ENCODE data around the gene UNC13B.
"Not testable (repeated sequence)": the region's sequence is repeated elsewhere in the genome, so short reads cannot be mapped to it uniquely, and the experiment has no call there.

Gene UNC13B

DNA sequence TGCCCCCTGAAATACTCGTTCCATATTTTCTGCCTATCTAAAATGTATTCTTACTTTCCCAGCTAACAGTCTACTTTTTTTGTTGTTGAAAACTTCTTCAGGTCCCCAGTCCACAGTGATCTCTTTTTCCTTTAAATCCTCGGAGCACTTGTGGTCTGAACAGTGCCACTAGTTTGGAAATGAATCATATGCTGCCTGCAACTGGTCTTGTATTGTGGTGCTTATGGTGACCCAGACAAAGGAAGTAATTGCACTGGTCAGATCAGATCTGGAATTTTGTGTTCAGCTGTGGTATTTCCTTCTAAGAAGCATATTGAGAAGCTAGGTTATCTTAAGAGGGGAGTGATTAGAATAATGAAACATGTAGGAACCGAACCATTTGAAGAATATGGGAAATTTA, 2.9 kb downstream of the UNC13B start:
- DNase-seq, result no peak

GRCh38 chr9:35167429-35167828, 5.6 kb downstream of the UNC13B start:
- not testable (repeated sequence) for DNase-seq

GRCh38 chr9:35168963-35169362, 7.2 kb downstream of the UNC13B start:
- DNase-seq, result no peak

DNA sequence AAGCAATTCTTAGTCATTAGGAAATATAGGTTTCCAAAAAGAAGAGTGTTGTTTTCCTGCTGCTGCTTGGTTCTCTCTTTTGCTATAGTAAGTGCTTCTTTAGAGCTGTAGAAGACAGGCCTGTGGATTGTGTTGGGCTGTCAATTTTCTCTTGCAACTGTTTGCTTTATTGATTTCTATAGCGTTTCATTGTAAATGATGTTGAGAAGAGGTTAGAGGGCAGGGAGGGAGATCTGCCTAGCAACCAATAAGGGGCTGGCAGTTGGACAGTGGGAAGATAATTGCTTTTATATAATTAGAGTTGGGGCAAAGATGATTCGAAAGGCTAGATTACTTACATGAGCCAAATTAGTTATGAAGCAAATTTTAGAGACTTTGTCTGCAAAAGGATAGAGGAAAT, 11.1 kb downstream of the UNC13B start:
- no peak for DNase-seq

DNA sequence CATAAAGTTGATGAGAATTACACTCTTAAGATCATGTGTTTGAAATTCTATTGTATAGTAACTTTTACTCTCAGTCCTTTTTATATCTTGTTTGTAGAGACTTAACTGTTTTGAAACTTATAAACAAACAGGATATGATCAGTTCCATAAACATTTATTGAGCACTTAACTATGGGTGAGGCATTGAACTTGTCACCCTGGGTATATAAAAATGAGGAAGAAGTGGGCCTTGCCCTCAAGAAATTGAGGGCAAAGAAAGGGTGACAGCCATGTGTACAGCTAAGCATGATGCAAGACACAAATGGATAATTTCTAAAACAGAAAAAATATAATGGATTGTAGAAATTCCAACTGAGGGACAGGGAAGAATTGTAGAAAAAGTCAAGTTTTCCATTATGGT, 15.7 kb downstream of the UNC13B start:
- no peak for DNase-seq

DNA sequence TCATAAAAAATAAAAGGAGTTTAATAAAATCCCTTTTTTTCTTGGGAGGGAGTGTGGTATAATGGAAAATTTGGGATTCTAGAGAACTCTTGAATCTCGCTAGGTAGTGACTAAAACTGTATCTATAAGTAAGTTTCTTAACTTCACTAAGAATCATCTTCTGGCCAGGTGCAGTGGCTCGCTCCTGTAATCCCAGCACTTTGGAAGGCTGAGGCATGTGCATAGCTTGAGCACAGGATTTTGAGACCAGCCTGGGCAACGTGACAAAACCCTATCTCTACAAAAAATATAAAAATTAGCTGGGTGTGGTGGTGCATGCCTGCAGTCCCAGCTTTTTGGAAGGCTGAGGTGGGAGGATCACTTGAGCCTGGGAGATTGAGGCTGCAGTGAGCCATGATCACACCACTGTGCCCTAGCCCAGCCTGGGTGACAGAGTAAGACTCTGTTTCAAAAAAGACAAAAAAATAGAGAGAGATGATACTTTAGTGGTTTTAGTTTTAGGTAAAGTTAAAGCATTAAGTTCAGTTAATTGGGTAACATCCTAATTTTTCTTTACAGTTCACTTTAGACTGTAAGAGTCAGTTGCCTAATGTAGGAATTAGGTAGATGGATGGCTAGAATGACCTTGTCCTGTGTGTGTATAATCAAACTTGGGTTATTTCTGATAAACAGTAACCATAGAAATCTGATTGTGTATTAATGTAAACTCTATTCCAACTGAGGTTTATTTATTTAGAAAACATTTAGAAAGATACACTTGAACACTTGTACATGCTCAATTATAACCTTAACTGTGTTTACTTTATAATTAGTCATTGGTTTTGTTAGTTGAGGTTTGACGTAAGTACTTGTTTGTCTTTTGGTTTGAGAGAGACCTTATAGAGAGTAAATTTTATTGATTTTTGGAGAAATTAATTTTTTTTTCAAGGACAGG, 17.8 kb downstream of the UNC13B start:
- no peak for DNase-seq

- no peak for DNase-seq
Measured at GRCh38 chr9:35180801-35181200, 19.0 kb downstream of the UNC13B start.

DNA sequence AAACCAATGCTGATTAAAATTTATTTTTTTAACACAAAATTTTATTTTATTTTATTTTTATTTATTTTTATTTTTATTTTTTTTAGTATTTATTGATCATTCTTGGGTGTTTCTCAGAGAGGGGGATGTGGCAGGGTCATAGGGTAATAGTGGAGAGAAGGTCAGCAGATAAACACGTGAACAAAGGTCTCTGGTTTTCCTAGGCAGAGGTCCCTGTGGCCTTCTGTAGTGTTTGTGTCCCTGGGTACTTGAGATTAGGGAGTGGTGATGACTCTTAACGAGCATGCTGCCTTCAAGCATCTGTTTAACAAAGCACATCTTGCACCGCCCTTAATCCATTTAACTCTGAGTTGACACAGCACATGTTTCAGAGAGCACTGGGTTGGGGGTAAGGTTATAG, 20.6 kb downstream of the UNC13B start:
- DNase-seq, result not testable (repeated sequence)

DNA sequence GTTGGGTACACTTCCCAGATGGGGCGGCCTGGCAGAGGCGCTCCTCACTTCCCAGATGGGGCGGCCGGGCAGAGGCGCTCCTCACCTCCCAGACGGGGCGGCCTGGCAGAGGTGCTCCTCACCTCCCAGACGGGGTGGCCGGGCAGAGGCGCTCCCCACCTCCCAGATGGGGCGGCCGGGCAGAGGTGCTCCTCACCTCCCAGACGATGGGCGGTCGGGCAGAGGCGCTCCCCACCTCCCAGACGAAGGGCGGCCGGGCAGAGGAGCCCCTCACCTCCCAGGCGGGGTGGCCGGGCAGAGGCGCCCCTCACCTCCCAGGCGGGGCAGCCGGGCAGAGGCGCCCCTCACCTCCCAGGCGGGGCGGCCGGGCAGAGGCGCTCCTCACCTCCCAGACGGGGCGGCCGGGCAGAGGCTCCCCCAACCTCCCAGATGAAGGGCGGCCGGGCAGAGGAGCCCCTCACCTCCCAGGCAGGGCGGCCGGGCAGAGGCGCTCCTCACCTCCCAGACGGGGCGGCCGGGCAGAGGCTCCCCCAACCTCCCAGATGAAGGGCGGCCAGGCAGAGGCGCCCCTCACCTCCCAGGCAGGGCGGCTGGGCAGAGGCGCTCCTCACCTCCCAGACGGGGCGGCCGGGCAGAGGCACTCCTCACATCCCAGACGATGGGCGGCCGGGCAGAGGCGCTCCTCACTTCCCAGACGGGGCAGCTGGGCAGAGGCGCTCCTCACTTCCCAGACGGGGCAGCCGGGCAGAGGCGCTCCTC, 21.4 kb downstream of the UNC13B start:
- not testable (repeated sequence) for DNase-seq

- DNase-seq, result not testable (repeated sequence)
Measured at GRCh38 chr9:35183755-35184480, 22.1 kb downstream of the UNC13B start.

- no peak for DNase-seq
Measured at GRCh38 chr9:35186524-35186923, 24.7 kb downstream of the UNC13B start.

DNA sequence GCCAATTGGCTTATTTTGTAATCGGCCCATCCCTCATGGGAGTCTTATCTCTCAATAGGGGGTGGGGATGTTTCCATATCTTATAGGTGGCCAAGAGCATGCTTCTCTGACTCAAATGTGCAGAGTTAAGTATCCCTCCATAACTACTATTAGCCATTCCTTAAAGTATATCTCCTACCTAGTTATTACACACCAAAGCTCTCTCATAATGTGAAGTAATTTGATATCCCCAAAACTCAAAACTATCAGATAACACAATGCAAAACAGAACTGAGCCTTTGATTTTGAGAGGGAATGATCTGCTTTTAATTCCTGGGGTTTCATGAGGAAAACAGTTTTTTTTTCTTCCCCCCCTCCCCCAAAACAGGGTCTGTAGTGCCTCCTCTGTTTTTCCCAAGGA, 28.4 kb downstream of the UNC13B start:
- DNase-seq, result no peak

DNA sequence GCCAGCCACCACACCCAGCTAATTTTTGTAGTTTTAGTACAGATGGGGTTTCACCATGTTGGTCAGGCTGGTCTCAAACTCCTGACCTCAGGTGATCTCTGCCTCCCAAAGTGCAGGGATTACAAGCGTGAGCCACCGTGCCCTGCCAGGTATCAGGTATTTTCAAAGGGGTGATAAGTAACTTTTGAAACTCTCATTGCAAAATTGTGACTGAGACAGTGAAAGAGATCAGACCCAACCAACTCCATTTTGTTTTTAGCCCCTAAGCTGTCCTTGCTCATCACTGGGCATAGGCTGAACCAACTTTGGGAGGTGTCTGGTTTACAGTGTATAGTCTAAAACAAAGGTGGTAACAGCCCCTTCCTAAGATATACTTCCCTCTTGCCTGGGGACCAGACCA, 29.3 kb downstream of the UNC13B start:
- DNase-seq, result no peak

- no peak for DNase-seq
Measured at GRCh38 chr9:35193762-35194161, 32.0 kb downstream of the UNC13B start.

DNA sequence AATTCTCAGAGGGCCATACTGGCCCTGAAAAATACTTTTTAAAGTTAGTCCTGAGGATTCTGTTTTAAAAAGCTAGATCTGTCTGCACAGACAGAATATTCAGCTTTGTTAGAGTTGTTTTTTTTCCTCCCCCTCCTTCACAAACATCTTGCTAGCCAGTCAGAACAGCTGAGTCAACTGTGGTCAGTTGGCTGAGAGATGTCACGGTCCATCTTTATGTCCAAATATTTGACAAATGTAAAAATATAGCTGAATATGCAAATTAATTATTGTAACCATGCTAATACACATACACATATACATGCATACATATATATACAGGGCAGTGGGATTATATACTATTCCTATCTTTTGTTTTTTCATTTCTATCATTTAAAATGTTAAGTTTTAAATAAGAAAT, 33.9 kb downstream of the UNC13B start:
- no peak for DNase-seq

GRCh38 chr9:35198191-35198590, 36.4 kb downstream of the UNC13B start:
- DNase-seq, result no peak

- DNase-seq, result no peak
Measured at GRCh38 chr9:35203528-35203927, 41.7 kb downstream of the UNC13B start.

GRCh38 chr9:35205340-35205739, 43.5 kb downstream of the UNC13B start:
- DNase-seq, result no peak

- DNase-seq, result no peak
Measured at GRCh38 chr9:35211854-35212253, 50.0 kb downstream of the UNC13B start.

GRCh38 chr9:35220659-35221338, 59.0 kb downstream of the UNC13B start:
- DNase-seq, result no peak

GRCh38 chr9:35225677-35226076, 63.9 kb downstream of the UNC13B start:
- no peak for DNase-seq

DNA sequence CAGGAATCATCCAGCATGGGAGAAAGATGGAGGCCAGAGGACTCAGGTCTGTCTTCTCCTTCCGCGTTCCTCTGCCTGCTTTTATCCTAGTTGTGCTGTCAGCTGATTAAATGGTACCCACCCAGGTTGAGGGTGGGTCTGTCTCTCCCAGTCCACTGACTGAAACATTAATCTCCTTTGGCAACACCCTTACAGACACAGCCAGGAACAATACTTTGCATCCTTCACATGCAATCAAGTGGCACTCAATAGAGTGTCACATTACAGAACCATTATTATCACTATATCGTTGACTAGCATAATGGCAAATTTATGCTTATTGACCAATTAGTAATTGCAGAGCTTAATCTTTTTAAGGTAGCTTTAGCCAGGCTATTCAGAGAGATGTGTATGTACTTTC, 64.8 kb downstream of the UNC13B start:
- DNase-seq, result no peak

- no peak for DNase-seq
Measured at GRCh38 chr9:35227284-35227683, 65.5 kb downstream of the UNC13B start.
